ENCODE data around the gene MACROD1.

DNA sequence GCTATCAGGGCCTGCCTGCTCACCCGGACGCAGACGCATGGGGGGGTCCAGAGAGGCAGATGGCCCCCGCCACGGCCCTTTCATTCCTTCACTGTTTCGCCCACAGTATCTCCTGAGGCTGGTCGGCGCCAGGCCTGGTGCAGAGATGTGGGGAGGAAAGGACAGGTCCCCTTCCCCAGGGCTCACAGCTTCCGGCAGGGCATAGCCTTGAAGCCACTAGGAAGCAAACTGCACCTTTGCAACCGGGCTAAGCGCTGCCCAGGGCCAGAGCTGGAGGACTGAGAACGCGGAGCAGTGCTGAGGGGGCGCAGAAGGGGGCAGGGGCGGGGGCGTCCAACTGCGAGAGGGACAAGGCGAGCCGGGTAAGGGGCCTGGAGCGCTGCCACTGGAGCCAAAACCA lies 150.4 kb downstream of the MACROD1 start:
- TF ChIP-seq YY1 (IDR thresholded peaks at IDR 0.05; ENCODE audit: low read depth, low read length): no peak
- TF ChIP-seq, protein P1, sequence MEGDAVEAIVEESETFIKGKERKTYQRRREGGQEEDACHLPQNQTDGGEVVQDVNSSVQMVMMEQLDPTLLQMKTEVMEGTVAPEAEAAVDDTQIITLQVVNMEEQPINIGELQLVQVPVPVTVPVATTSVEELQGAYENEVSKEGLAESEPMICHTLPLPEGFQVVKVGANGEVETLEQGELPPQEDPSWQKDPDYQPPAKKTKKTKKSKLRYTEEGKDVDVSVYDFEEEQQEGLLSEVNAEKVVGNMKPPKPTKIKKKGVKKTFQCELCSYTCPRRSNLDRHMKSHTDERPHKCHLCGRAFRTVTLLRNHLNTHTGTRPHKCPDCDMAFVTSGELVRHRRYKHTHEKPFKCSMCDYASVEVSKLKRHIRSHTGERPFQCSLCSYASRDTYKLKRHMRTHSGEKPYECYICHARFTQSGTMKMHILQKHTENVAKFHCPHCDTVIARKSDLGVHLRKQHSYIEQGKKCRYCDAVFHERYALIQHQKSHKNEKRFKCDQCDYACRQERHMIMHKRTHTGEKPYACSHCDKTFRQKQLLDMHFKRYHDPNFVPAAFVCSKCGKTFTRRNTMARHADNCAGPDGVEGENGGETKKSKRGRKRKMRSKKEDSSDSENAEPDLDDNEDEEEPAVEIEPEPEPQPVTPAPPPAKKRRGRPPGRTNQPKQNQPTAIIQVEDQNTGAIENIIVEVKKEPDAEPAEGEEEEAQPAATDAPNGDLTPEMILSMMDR (IDR thresholded peaks at IDR 0.05 in 2 of 3, conservative IDR thresholded peaks at IDR 0.05 in 1 of 3; ENCODE audit: control insufficient read depth in 2 of 3, extremely low read depth in 1 of 3, insufficient read depth in 1 of 3, low read depth in 3 of 3, low read length in 3 of 3): no peak
- TF ChIP-seq POLR2AphosphoS5 (IDR thresholded peaks at IDR 0.05; ENCODE audit: low read length): no peak
- TF ChIP-seq HCFC1 (IDR thresholded peaks at IDR 0.05; ENCODE audit: low read length): no peak
- TF ChIP-seq EP300 (IDR thresholded peaks at IDR 0.05; ENCODE audit: borderline replicate concordance in 1 of 2, control insufficient read depth in 1 of 2, low read depth in 2 of 2, low read length in 2 of 2): no peak
- no peak for TF ChIP-seq MYB (IDR thresholded peaks at IDR 0.05; ENCODE audit: borderline replicate concordance, low read depth, low read length)

Data from GM12878 (cell line).